SK-N-DZ (cell line): ENCODE data around the gene CHD6.
"Not testable (repeated sequence)": the region's sequence is repeated elsewhere in the genome, so short reads cannot be mapped to it uniquely, and the experiment has no call there.

Experiments
- DNase-seq: peaks from one replicate; pipeline ENCODE4 v3.0.0-alpha.2; 2015; ENCODE audit warnings: low spot score

The CHD6 gene

DNA sequence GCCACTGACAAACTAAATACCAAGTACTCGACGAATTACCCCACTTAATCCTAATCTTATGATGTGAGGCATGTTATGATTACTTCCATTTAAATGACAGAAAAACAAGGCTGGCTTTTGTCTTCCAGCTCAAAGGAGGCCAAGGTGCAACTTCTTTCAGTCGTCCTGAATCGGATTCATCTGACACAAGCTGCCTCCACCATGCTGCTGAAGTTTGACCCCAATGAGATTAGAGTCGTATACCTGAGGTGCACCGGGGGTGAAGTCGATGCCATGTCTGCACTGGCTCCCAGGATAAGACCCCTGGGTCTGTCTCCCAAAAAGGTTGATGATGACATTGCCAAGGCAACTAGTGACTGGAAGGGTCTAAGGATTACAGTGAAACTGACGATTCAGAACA is 71.0 kb downstream of the CHD6 start:
- no peak for DNase-seq

DNA sequence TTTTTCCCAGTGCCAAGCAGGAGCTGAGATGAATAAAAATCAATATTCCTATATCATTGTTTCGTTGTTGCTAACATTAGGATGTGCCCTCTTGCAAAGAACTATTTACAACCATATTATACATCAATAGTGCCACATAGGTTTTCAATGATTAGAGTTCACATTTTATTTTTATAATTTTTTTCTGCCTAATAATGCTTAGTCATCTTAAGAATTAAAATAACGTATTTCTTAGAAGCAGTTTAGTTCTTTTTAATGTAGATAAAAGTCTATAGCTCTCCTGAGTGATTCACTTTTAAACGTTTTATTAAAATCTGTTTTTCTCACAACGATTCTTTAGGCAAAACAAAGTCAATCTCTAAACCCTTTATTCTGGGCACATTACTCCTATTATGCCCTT is 71.6 kb downstream of the CHD6 start:
- DNase-seq, result no peak

DNA sequence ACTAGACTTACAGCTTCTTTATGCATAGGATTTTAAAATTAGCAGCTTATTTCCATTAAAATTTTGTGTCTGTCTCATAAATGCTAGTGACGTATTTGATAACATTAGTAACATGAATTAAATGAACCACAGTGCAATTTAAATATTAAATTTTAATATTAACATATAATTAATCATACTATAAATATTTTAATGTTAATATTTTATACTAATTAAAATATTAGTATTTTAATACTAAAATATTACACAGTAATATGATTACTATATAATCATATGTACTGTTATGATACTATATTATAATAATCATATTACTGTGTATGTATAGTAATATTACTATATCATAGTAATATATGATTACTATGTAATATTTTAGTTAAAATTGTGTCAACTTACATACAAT is 73.7 kb downstream of the CHD6 start:
- DNase-seq, result no peak

DNA sequence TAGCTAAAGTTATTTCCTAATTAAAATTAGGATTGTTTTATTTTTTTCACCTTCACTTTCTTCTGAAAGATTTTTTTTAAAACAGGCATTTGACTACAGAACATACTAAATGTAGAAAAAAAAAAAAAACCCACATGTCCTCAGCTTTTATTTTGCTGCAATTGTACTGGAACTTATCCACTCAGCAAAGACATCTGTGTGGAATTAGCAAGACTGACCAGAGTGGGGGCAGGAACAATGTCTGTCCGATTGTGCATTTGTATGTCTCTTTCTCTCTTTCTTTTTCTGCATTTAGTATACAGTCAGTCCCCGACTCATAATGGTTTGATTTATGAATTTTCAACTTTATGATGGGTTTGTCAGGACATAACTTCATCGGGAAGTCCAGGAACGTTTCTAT is 77.3 kb downstream of the CHD6 start:
- no peak for DNase-seq

DNA sequence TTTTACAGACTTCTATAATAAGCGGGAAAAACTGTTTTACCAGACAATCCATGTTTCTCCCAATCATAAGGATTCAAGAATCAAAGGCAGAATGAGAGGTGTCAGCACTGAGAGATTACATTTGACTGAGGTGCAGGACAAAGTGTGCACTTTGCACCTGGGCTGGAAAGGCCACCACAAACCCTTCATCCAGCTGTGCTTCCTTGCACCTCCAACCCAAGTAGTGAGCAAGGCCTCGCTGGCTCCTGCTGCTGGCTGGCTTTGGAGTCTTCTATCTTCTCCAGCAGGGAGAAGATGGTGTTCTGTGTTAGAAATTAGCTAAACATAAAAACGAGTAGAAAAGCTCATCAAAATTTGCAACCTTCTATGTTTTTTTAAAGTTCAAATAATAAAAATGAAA is 77.7 kb downstream of the CHD6 start:
- no peak for DNase-seq

DNA sequence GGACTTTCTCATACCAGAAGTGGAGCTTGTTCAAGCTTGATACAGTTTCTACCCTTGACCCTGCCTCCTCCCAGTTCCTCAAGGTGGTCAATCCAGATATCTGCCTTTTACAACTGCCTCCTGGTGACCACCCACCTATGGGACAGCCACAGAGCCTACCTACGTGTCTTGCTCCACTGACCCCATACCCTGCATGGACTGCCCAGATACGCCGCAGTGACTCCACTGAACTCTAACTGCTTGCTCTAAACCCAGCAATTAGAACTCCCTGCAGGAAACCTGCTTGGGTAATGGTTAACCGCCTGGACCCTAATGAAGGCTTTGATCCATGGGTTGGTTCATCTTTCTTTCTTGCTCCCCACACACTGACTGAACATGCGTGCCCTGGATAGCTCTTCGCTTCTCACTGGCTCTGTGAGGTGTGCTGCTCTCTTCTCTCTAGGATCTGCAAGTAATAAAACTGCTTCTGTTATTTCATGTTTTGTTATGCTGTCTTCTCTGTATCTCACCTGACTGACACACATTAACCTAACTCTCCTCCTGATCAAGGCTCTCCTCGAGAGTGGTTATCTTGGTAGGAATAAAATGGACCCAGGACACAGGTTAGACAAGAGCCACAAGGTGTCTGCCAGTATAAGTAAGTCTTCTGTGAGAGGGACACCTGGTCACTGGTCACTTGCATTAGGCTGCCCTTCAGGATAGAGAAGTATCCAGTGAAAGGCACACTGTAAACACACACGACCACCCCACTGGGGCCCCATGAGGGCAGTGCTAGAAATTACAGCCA is 79.2 kb downstream of the CHD6 start:
- no peak for DNase-seq

DNA sequence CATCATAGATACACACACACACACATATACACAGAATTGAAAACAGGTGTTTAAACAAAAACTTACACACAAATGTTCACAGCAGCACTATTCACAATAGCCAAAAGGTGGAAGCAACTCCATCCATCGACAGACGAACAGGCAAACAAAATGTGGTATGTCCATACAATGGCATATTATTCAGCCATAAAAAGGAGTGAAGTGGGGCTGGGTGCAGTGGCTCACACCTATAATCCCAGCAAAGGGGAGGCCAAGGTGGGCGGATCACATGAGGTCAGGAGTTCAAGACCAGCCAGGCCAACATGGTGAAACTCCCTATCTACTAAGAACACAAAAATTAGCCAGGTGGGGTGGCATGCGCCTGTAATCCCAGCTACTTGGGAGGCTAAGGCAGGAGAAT is 80.3 kb downstream of the CHD6 start:
- DNase-seq, result no peak

GRCh38 chr20:41535551-41535950 is 82.6 kb downstream of the CHD6 start:
- DNase-seq, result not testable (repeated sequence)

GRCh38 chr20:41534842-41535241 is 83.3 kb downstream of the CHD6 start:
- DNase-seq, result no peak

GRCh38 chr20:41534170-41534569 is 84.0 kb downstream of the CHD6 start:
- DNase-seq, result no peak

DNA sequence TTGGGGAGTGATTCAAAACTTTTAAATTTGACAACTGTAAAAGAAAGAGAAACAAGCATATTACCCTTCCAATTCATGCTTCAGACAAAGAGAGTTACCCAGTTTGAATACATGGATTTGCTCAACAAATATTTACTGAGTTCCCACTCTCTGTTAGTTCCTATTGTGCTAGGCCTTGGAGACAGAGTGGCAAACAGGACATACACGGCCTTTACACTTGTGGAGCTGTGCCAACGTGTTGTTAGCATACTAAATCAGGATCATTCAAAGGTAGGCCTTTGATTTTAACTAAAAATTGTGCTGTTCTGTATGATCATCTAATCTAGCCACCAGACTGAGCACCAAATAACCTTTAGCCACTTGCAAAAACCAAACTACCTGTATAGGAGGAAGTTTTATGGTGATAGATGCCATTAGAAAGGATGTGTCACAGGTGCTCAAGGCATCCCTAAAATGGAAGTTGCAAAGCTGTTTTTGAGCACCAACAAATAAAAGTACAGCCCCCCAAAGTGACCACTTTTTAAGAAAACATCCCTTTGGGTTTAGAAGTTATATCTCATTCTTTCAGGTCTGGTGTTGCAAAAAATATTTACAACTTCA is 84.5 kb downstream of the CHD6 start:
- DNase-seq, result no peak

- no peak for DNase-seq
Observed at GRCh38 chr20:41532935-41533334, 85.2 kb downstream of the CHD6 start.

DNA sequence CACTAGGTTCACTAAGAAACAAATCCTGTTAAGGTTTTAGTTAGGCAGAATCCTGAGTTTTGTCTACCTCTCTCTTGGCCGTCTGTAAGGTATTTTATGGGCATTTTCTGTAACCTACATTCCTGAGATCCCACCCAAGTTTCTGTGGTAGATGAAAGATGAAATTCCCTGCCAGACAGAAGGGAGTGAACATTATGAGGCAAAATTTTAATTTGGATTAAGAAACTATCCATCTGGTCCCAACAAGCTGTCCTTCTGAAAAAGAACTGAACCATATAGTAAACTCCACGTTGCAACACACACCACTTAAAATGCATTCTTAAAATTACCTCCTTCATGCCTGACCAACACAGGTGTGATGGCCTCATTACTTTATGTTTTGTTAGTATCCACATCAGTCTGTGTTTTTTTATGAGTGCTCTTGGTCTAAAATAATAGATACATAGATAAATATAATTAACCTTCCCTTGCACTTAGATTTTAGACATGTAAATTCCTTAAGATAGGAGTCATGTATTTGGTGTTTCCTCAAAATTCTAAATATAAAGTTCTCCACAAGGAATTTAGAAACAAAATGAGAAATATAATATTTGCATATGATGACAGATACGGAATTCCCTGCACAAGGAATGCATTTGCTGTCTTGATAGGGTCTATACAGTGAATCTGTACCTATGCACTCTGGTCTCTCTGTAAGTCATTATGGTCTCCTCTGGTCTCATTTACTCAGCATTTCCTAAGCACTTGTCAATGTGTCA is 86.5 kb downstream of the CHD6 start:
- no peak for DNase-seq

GRCh38 chr20:41530923-41531322 is 87.3 kb downstream of the CHD6 start:
- no peak for DNase-seq

GRCh38 chr20:41526327-41526726 is 91.8 kb downstream of the CHD6 start:
- no peak for DNase-seq

GRCh38 chr20:41524980-41525613 is 93.1 kb downstream of the CHD6 start:
- DNase-seq, result no peak

GRCh38 chr20:41523857-41524256 is 94.3 kb downstream of the CHD6 start:
- no peak for DNase-seq

- no peak for DNase-seq
Observed at GRCh38 chr20:41513829-41514228, 104.3 kb downstream of the CHD6 start.

DNA sequence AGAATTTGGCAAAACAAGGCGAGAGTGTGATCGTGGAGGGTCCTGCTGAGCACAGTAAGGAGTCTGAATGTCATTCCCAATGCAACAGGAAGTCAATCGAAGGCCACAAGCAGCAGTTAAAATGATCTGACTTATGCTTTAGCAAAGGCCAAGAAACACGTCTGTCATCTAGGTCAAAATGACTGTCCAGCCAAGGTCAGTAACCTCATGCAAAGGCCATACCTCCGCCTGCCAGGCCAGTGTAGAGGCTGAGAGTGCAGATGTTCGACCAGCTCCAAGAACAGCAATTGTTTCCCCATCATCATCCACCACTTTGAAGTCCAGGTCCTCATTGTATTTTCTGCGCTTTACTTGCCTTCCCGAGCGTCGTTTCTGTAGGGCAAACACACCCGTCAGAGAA is 105.6 kb downstream of the CHD6 start:
- DNase-seq, result no peak

DNA sequence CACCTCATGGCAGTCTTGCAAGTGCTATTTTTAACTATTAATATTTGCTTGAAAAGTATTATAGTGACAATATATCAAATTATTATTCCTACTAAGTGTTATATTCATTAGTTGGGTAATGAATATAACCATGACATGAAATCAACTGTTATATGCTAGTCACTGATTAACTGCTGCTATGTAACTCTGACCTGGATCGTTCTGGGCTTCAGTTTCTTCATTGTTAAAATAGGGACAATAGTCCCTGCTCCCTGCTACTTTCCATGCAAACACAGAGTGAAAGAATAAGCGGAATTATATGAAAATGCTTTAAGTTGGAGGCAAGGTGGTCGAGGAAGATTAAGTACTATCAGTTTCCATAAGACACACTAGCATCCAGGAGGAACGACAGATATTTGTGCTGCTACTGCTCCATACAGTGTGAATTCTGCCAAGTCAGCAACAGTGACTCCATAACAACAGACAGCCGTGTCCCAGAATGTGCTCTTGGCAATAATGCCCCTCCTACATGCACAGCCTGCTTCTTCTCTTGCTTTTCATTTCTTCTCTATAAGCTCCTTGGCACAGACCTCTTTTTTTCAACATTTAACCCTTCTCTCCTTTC is 107.2 kb downstream of the CHD6 start:
- DNase-seq, result no peak

DNA sequence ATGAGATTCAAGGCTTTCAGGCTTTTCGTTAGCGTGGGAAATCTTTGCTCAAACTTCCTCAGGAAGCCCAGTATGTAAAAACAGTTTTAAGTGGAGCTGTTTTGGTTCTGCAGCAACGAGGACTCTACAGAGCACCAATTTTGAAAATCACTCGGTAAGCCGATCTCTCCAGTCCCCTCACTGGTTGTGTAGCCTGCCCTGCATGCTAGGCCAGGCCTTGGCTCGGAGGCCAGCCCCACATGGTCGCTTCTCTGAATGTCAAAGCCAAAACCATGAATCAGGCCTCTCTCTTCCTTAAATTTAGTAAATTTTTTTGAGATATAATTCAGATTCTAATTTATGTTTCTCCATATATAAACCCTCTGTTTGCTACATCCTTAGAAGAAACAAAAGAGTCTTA is 108.0 kb downstream of the CHD6 start:
- no peak for DNase-seq
